Muscle of back (tissue), 11 donors: ENCODE results near the gene TAS1R3. TPM values are rescaled to one million over a fixed set of nuclear protein-coding genes. Genes with fewer than 3 reads are reported as not detected.

ENCODE experiments used
- DNase-seq, 3 donors: peaks; one replicate each; pipeline versions ENCODE4 v3.0.0 to v3.0.0-alpha.2; 2013
- polyA plus RNA-seq, 10 donors: library from polyadenylated mRNA; unstranded; fragments of 120-200 nt; gene quantifications; one replicate each; pipeline ENCODE4 v1.2.1, GENCODE V29; 2013; ENCODE audit not compliant: insufficient read length in 10 of 10

The TAS1R3 gene
- polyA plus RNA-seq, 10 donors, result 1.4 to 3.2 (median 1.9) TPM

DNA sequence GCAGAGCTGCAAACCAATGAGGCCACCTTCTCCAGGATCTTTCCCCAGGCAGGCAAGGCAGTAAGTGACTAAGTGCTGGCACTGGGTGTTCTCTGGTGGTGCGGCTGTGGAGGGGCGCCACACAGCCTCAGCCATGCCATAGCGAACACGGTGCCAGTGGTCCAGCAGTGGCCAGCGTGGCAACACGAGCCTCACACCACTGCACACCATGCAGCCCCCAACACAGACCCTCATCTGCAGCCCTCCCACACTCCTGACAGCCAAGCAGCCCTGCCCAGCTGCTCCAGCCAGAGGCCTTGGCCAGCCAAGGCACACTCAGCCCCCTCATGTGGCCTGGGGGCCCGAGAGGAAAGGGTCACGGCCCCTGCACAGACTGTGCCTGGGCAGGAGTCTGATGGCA is 9.6 kb upstream of the TAS1R3 start:
- DNase-seq, result no peak

DNA sequence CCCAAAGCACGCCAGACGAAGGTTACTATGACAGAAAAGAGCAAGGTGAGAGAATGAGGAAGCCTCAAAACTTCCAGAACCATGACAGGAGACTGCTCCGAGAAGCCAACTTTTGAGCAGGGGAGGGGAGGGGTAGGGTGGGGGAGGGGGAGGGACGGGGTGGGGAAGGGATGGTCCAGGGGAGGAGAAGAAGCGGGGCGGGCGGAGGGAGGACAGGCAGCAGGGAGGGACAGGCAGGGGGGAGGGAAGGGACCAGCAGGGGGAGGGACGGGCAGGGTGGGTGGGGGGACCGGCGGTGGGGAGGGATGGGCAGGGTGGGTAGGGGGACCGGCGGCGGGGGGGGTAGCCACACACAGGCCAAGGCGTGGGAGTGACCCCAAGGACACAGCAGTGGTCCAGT is 8.7 kb upstream of the TAS1R3 start:
- no peak for DNase-seq

DNA sequence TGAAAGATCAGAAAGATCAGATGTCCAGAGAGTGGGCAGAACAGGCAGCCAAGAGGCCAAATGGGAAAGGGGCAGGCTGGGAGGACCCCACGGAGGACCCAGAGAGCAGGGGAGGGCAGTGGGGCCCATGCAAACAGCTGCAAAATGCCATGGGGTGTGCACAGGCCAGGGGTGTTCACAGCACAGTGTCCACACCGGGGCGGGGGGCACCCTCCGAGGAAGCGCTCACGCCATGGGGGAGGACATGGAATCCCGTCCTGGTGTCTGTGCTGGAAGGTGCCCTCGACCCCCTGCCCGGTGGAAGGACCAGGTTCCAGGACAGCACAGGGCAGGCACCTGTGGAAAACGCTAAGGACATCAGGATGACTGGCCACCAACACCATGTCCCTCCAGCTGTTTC is 8.1 kb upstream of the TAS1R3 start:
- no peak for DNase-seq

DNA sequence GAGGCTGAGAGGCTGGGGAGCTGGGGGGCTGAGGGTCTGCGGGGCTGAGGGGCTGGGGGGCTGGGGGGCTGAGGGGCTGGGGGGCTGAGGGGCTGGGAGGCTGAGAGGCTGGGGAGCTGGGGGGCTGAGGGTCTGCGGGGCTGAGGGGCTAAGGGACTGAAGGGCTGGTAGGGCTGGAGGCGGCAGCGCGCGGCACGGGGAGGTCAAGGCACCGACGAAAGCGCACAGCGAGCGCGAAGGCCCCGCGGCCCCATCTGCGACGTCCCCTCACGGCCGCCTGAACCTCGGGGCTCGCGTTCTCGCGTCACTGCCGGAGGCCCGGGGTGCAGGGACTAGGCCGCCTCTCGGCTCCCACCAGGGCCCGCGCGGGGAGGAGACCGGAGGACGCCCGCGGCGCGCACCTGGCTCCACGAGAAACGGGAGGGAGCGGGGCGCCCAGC is 7.0 kb upstream of the TAS1R3 start:
- no peak for DNase-seq

DNA sequence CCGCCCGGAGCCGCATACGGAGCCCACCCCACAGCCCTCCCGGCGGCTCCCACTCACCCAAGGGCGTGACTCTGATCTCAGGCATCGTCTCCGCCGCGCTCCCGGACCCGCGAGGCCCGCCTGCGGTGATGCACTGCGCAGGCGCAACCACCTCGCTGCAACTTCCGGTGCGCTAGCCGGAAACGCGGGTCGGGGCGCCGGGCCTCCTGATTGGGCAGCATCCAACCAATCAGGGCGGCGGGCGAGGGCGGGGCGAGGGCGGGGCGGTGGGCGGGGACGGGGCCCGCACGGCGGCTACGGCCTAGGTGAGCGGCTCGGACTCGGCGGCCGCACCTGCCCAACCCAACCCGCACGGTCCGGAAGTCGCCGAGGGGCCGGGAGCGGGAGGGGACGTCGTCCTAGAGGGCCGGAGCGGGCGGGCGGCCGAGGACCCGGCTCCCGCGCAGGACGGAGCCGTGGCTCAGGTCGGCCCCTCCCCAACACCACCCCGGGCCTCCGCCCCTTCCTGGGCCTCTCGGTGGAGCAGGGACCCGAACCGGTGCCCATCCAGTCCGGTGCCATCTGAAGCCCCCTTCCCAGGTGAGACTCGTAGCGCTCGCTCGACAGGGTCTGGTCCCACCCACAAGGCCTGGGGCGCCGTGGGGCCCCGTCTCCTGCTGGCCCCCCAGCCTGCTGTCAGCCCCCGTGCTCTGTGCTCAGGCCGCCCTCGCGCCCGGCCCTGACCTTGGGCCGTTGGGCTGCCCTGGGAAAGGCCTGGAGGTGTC is 6.4 kb upstream of the TAS1R3 start, which contains the start of the genes CPTP and INTS11:
TSS of gene CPTP (plus strand) at position 279 of the 764 bp plus-strand sequence. CDS start 2,109 bp downstream, outside the sequence.
TSS of gene INTS11 (minus strand) at position 137 of the 764 bp plus-strand sequence. CDS start at position 85, 52 bp downstream.
- DNase-seq, result peak; percentile 90 to 96 (median 94)

DNA sequence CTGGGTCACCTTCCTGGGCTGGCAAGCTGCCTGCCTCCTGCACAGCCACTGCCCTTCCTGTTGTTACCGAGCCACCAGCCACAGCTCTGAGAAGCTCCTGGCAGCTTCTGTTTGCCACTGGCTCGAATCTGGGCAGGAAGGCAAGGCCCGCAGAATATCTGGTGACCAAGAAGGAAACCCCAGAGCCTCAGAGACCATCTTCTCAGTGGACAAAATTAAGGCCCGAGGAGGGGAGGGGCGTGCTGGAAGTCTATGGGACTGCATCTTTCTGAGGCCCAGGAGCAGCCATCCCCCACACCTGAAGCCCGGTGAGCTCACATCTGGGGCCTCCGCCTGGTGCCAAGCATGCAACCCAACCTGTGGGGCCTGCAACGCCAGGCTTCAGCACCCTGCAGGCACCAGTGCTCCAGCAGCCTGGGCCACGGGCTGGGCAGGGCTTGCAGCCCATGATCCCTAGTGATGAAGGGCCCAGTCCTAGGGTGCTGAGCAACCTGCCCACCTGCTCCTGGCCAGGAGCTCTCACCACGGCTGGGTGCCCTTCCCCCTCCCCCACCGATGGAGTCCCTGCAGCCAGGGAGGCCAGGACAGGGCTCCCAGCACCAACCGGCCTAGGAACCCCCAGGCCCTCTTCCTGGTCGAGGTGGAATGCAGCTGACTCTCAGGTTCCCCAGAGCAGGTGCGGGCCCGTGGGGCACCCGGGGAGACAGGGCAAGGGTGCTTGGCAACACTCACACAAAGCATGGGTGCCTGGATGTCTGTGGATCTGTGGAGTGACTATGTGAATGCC is 5.6 kb upstream of the TAS1R3 start:
- DNase-seq, result no peak

DNA sequence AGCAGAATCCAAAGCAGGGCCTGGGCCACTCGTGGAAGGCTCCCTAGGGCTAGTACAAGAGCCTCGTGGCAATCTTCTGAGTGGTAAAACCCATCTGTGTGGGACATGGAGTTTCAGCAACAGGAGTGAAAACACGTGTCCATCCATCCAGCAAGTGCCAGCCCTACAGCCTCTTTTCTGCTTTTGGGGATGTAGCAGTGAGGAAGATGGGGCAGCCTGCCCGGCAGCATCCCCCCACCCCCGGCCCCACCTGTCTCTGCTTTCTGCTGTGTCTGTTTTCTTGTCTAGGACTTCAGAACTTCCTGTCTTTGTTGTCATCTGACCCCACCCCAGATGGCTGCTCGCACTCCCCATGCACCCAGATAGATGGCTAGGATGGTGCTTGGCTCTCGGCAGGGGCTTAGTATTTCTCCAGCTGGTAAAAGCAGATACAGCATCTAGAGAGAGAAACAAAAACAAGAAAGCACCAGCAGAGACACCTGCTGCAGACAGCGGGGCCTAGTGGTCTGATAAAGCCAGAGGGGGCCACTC is 4.9 kb upstream of the TAS1R3 start:
- DNase-seq, result no peak

DNA sequence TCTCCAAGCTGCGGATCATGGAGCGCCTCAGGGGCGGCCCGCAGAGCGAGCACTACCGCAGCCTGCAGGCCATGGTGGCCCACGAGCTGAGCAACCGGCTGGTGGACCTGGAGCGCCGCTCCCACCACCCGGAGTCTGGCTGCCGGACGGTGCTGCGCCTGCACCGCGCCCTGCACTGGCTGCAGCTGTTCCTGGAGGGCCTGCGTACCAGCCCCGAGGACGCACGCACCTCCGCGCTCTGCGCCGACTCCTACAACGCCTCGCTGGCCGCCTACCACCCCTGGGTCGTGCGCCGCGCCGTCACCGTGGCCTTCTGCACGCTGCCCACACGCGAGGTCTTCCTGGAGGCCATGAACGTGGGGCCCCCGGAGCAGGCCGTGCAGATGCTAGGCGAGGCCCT is 3.8 kb upstream of the TAS1R3 start:
- no peak for DNase-seq

DNA sequence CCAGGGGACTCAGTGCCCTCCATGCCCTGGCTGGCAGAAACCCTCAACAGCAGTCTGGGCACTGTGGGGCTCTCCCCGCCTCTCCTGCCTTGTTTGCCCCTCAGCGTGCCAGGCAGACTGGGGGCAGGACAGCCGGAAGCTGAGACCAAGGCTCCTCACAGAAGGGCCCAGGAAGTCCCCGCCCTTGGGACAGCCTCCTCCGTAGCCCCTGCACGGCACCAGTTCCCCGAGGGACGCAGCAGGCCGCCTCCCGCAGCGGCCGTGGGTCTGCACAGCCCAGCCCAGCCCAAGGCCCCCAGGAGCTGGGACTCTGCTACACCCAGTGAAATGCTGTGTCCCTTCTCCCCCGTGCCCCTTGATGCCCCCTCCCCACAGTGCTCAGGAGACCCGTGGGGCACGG is 2.8 kb upstream of the TAS1R3 start:
- no peak for DNase-seq

DNA sequence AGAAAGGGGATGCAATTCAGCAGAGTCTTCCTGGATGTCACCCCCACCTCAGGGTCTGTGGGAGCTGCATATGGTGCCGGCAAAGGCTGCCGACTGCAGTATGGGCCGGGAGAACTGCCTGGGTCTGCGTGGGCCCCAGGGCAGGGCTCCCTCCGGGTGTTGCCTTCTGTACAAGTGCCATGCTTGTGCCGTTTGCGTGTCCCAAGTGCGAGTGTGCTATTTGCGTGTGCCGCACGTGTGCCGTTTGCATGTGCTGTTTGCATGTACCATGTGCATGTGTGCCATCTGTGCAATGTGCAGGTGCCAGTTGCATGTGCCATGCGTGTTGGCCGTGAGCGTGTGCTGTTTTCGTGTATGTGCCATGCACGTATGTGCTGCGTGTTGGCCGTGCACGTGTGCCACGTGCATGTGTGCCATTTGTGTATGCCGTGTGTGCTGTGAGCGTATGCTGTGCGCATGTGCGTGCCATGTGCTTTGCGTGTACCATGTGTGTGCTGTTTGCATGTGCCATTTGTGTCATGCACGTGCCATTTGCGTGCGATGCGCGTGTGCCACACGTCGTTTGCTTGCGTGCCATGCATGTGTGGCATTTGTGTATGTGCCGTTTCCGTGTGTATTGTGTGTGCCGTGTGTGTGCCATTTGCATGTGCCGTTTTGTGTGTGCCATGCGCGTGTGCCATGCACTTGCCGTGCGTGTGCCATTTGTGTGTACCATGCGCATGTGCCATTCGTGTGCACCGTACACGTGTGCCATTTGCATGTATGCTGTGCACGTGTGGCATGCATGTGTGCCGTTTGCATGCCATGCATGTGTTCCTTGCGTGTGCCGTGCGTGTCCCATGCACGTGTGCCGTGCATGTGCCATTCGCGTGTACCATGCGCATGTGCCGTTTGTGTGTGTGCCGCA is 1.5 kb upstream of the TAS1R3 start:
- no peak for DNase-seq

DNA sequence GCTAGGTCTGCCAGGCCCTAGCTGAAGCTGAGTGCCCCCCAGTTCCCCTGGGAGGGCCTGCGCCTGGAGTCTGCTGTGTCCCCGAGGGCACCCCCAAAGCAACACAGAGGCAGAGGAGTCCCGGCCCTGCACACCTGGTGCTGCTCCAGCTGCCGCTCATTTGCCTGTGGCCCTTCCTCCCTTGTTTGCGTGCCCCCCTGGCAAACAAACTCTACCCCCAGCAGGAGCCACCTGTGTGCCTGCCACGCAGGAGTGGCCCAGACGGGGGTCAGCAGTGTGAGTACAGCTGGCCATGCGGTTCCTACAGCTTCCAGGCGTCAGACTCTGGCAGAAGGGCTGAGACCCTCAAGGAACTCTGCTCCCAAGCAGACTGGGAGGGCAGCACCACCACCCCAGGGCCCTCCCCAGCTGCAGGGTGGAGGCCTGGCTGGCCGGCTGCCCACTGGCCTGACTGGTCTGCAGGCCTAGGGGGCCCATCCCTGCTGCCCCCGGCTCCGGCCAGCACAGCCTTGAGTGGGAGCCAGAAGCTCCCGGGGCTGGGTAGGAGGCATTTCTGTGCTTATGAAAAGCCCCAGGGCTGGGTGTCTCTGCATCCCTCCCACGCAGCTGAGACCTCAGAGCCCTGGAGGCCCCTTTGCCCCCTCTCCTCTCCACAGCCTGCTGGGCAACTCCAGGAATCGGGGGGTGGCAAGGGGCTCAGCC is 563 bp upstream of the TAS1R3 start:
- no peak for DNase-seq

DNA sequence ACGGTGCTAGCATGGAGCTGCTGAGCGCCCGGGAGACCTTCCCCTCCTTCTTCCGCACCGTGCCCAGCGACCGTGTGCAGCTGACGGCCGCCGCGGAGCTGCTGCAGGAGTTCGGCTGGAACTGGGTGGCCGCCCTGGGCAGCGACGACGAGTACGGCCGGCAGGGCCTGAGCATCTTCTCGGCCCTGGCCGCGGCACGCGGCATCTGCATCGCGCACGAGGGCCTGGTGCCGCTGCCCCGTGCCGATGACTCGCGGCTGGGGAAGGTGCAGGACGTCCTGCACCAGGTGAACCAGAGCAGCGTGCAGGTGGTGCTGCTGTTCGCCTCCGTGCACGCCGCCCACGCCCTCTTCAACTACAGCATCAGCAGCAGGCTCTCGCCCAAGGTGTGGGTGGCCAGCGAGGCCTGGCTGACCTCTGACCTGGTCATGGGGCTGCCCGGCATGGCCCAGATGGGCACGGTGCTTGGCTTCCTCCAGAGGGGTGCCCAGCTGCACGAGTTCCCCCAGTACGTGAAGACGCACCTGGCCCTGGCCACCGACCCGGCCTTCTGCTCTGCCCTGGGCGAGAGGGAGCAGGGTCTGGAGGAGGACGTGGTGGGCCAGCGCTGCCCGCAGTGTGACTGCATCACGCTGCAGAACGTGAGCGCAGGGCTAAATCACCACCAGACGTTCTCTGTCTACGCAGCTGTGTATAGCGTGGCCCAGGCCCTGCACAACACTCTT is 1.1 kb downstream of the TAS1R3 start:
- DNase-seq, result no peak

DNA sequence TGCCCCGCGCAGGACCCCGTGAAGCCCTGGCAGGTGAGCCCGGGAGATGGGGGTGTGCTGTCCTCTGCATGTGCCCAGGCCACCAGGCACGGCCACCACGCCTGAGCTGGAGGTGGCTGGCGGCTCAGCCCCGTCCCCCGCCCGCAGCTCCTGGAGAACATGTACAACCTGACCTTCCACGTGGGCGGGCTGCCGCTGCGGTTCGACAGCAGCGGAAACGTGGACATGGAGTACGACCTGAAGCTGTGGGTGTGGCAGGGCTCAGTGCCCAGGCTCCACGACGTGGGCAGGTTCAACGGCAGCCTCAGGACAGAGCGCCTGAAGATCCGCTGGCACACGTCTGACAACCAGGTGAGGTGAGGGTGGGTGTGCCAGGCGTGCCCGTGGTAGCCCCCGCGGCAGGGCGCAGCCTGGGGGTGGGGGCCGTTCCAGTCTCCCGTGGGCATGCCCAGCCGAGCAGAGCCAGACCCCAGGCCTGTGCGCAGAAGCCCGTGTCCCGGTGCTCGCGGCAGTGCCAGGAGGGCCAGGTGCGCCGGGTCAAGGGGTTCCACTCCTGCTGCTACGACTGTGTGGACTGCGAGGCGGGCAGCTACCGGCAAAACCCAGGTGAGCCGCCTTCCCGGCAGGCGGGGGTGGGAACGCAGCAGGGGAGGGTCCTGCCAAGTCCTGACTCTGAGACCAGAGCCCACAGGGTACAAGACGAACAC is 1.8 kb downstream of the TAS1R3 start:
- DNase-seq, result no peak

DNA sequence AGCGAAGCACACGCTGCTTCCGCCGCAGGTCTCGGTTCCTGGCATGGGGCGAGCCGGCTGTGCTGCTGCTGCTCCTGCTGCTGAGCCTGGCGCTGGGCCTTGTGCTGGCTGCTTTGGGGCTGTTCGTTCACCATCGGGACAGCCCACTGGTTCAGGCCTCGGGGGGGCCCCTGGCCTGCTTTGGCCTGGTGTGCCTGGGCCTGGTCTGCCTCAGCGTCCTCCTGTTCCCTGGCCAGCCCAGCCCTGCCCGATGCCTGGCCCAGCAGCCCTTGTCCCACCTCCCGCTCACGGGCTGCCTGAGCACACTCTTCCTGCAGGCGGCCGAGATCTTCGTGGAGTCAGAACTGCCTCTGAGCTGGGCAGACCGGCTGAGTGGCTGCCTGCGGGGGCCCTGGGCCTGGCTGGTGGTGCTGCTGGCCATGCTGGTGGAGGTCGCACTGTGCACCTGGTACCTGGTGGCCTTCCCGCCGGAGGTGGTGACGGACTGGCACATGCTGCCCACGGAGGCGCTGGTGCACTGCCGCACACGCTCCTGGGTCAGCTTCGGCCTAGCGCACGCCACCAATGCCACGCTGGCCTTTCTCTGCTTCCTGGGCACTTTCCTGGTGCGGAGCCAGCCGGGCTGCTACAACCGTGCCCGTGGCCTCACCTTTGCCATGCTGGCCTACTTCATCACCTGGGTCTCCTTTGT is 2.6 kb downstream of the TAS1R3 start:
- no peak for DNase-seq

DNA sequence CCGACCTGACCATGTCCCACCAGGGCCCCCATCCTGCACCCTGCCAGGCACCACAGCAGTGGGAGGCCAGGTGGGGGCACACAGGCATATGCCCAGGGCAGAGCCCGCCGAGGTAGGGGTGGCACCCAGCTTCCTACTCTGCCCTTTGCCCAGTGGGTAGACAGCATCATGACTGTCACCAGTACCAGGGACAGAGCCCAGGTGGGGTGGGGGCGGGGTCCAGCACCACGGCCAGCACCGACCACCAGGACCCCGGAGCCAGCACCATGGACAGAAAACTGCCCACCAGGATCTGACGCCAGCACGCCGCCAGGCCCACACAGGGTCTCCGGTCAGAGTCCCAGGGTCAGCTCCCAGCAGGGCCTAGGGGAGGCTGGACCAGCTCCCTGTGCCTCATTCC is 3.8 kb downstream of the TAS1R3 start:
- no peak for DNase-seq

DNA sequence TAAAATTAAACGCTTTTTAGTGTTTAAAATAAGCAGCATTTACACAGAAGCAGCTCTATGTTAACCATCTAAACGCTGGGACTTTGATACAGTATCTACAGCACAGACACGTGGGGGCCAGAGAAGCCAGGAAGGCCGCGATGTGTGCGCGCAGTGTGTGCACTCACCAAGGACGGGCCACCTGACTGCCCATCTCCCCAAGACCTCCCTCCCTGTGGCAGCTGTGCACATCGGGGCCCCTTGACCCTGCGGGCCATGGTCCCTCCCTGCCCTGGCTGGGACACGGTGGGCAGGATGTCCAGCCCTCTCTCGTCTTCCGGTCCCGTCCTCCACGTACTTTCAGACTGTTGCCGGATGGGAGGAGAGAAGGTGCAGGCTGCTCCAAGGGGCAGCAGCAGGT is 4.2 kb downstream of the TAS1R3 start:
- no peak for DNase-seq

DNA sequence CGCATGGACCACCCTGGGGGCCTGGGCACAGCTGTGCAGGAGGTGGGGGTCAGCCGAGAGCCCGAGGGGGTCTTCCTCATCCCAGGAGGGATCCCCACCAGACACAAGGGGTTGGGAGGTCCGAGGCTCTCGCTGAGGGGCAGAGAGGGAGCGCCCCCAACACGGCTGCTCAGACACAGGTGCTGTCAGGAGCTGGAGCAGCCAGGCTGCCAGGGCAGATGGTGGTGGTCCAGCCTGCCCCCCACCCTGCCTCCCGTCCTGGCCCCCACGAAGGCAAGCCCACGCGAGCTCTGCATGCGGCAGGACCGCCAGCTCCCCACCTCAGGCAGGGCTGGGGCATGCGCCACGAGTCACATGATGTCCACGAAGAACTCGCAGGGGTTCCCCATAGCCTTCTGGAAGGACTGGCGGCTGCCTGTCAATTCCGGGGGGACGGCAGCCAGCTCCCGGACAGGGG is 4.7 kb downstream of the TAS1R3 start:
- no peak for DNase-seq

DNA sequence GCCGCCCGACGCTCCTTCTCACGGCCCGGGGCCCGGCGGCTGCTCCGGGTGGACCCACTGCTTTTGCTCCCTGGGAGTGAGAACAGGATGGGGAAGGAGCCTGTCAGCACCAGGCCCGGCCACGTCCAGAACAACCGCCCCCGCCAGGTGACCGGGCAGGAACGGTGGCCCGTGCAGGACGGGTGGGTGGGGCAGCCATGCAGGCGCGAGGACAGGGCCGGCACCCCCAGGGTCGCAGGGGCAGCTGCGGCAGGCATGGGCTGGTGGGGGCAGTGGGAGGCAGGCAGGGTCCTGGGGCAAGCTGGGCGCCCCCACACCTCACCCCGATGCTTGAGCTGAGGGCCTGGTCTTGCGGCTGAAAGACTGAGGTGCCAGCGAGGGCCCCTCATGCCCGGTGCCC is 5.4 kb downstream of the TAS1R3 start:
- DNase-seq, result no peak
